RWPE2 (cell line): ENCODE measurements around the gene FSCB.
"Not testable (repeated sequence)": the region's sequence is repeated elsewhere in the genome, so short reads cannot be mapped to it uniquely, and the experiment has no call there.

Source experiments
- ATAC-seq: fragments of 200-7000 bp; cut with Tn5 transposase; 3 replicates; pipeline ENCODE4 v1.9.1; 2021; ENCODE audit warnings: low read depth
- DNase-seq: peaks from one replicate; pipeline ENCODE4 v3.0.0-alpha.2; 2020; ENCODE audit warnings: low spot score
- H3K27ac ChIP-seq: fragments of 450-650 bp; 2 replicates; pipeline ENCODE4 v1.5.1; 2017; ENCODE audit warnings: mild to moderate bottlenecking; ENCODE audit not compliant: poor library complexity, severe bottlenecking
- H3K27me3 ChIP-seq: fragments of 250-450 bp; sonication (Bioruptor Pico); 2 replicates; pipeline ENCODE4 v1.5.1; 2021; ENCODE audit warnings: mild to moderate bottlenecking, moderate library complexity; ENCODE audit not compliant: insufficient read depth, poor library complexity, severe bottlenecking
- H3K36me3 ChIP-seq: fragments of 250-450 bp; sonication (Bioruptor Pico); 2 replicates; pipeline ENCODE4 v1.5.1; 2020; ENCODE audit warnings: low read depth, mild to moderate bottlenecking, moderate library complexity
- H3K4me1 ChIP-seq: fragments of 250-450 bp; sonication (Bioruptor Pico); 2 replicates; pipeline ENCODE4 v1.5.1; 2021; ENCODE audit warnings: mild to moderate bottlenecking, moderate library complexity; ENCODE audit not compliant: insufficient read depth, poor library complexity, severe bottlenecking
- H3K4me3 ChIP-seq: fragments of 250-450 bp; sonication (Bioruptor Pico); 2 replicates; pipeline ENCODE4 v1.5.1; 2021; ENCODE audit warnings: mild to moderate bottlenecking, moderate library complexity; ENCODE audit not compliant: severe bottlenecking
- H3K9me3 ChIP-seq: fragments of 250-450 bp; sonication (Bioruptor Pico); 2 replicates; pipeline ENCODE4 v1.5.1; 2021; ENCODE audit warnings: mild to moderate bottlenecking, moderate library complexity; ENCODE audit not compliant: severe bottlenecking
- CTCF ChIP-seq: fragments of 450-650 bp; IDR thresholded peaks from one replicate; pipeline ENCODE4 v1.5.1; 2017; ENCODE audit warnings: mild to moderate bottlenecking, moderate library complexity; ENCODE audit not compliant: poor library complexity, severe bottlenecking

Gene FSCB

GRCh38 chr14:44525237-44525636, 18.2 kb upstream of the FSCB start:
- no peak for TF ChIP-seq CTCF
- H3K9me3 ChIP-seq, result no peaks in the 10 kb centered on the region
- ATAC-seq, result no peak
- no peaks in the 10 kb centered on the region for H3K36me3 ChIP-seq
- no peak overlapping the region for H3K4me3 ChIP-seq
- peaks cover 8% of the 10 kb centered on the region for H3K27me3 ChIP-seq
- DNase-seq, result no peak
- H3K4me1 ChIP-seq, result no peaks in the 10 kb centered on the region
- H3K27ac ChIP-seq, result no peak overlapping the region

GRCh38 chr14:44515668-44516067, 8.6 kb upstream of the FSCB start:
- ATAC-seq, H3K27me3 ChIP-seq, H3K9me3 ChIP-seq, H3K36me3 ChIP-seq, DNase-seq, H3K27ac ChIP-seq, H3K4me3 ChIP-seq, H3K4me1 ChIP-seq: not testable (repeated sequence)

GRCh38 chr14:44508834-44509233, 1.8 kb upstream of the FSCB start:
- ATAC-seq (no peak), DNase-seq (no peak)
- Histone ChIP-seq H3K4me1 (peaks cover under 1% of the 10 kb centered on the region), H3K9me3 (no peaks in the 10 kb centered on the region), H3K27me3 (no peaks in the 10 kb centered on the region), H3K27ac (no peak overlapping the region), H3K4me3 (no peak overlapping the region), H3K36me3 (no peaks in the 10 kb centered on the region; the same call in 1 of the 2 replicates)
- no peak for TF ChIP-seq CTCF

GRCh38 chr14:44505588-44505987, 1.5 kb downstream of the FSCB start:
- no peak for DNase-seq
- TF ChIP-seq CTCF, result no peak
- Histone ChIP-seq H3K4me1 (peaks cover 4% of the 10 kb centered on the region), H3K27me3 (no peaks in the 10 kb centered on the region), H3K9me3 (no peaks in the 10 kb centered on the region), H3K4me3 (no peak overlapping the region), H3K27ac (no peak overlapping the region), H3K36me3 (no peaks in the 10 kb centered on the region; the same call in 1 of the 2 replicates)
- no peak for ATAC-seq

GRCh38 chr14:44497148-44497547, 9.9 kb downstream of the FSCB start:
- TF ChIP-seq CTCF, result no peak

More at GRCh38 chr14:44497148-44497547, 9.9 kb downstream of the FSCB start:
- Histone ChIP-seq H3K27ac (no peak overlapping the region), H3K9me3 (peaks cover 2% of the 10 kb centered on the region), H3K27me3 (no peaks in the 10 kb centered on the region), H3K4me3 (no peak overlapping the region), H3K4me1 (no peaks in the 10 kb centered on the region), H3K36me3 (no peaks in the 10 kb centered on the region)
- no peak for ATAC-seq
- no peak for DNase-seq
